H1 (cell line): Measurements from ENCODE around the gene KHDRBS2. TPM values are rescaled to one million over a fixed set of nuclear protein-coding genes. Genes with fewer than 3 reads are reported as not detected.

Source experiments
- EZH2 ChIP-seq: fragments of 200-600 bp; sonication (generic); IDR thresholded peaks from 2 replicates; pipeline ENCODE4 v1.7.1; 2012; ENCODE audit warnings: low read depth, mild to moderate bottlenecking, moderate library complexity, low read length, inconsistent platforms; ENCODE audit not compliant: severe bottlenecking
- KDM5A ChIP-seq: fragments of 200-600 bp; IDR thresholded peaks from 2 replicates; pipeline ENCODE4 v1.7.1; 2012; ENCODE audit warnings: mild to moderate bottlenecking, low read length, inconsistent platforms, mixed read lengths
- NRF1 ChIP-seq: IDR thresholded peaks from 2 replicates; pipeline ENCODE4 v1.6.1; 2011; ENCODE audit warnings: mild to moderate bottlenecking, low read depth, low read length, improper control_type of control experiment
- POLR2AphosphoS5 ChIP-seq: IDR thresholded peaks from 2 replicates; pipeline ENCODE4 v1.6.1; 2011; ENCODE audit warnings: low read depth, low read length
- RFX5 ChIP-seq: IDR thresholded peaks from 2 replicates; pipeline ENCODE4 v1.6.1; 2011; ENCODE audit warnings: low read depth, low read length, improper control_type of control experiment, borderline replicate concordance
- SRF ChIP-seq: IDR thresholded peaks from 2 replicates; pipeline ENCODE4 v1.6.1; 2011; ENCODE audit warnings: mild to moderate bottlenecking, low read depth, low read length, moderate library complexity
- TBP ChIP-seq: IDR thresholded peaks from 2 replicates; pipeline ENCODE4 v1.6.1; 2011; ENCODE audit warnings: low read depth, low read length, improper control_type of control experiment
- ZNF274 ChIP-seq: IDR thresholded peaks from 2 replicates; pipeline ENCODE4 v1.7.0; 2012; ENCODE audit warnings: low read length, borderline replicate concordance; ENCODE audit errors: extremely low read depth
- polyA plus RNA-seq, 7 experiments: library from polyadenylated mRNA; depleted of rRNA in 3 of 7; stranded (reverse) in 5 of 7; unstranded in 2 of 7; fragments of >200 nt in 5 of 7; fragments of 200-250 nt in 2 of 7; gene quantifications; 1 replicate in 5 of 7; 2 replicates in 1 of 7; 4 replicates in 1 of 7; pipeline versions ENCODE4 v1.2.1 to v1.2.3, GENCODE V29; 2011 to 2013; ENCODE audit warnings: missing spikeins in 2 of 7, mixed read lengths in 2 of 7
- total RNA-seq: library from RNA; stranded (reverse); fragmentation: NEBNext Ultra II Directional; extraction: Animal tissue kit (Norgen Biotek cat#: 25700); gene quantifications from 2 replicates; pipeline ENCODE4 v1.2.1, GENCODE V29; 2021
- TF ChIP-seq, protein P1 (sequence below): fragments of 300-600 bp; sonication (generic); IDR thresholded peaks from 2 replicates; pipeline ENCODE4 v1.7.1; 2012; ENCODE audit warnings: low read length, moderate library complexity, mild to moderate bottlenecking, inconsistent platforms; ENCODE audit not compliant: insufficient replicate concordance

The KHDRBS2 gene
- total and polyA plus RNA-seq, 2 of the 8 experiments (the other 6 are each of a cell fraction or from before 2014, with no cell fraction given) = 5.2 to 7.7 TPM

DNA sequence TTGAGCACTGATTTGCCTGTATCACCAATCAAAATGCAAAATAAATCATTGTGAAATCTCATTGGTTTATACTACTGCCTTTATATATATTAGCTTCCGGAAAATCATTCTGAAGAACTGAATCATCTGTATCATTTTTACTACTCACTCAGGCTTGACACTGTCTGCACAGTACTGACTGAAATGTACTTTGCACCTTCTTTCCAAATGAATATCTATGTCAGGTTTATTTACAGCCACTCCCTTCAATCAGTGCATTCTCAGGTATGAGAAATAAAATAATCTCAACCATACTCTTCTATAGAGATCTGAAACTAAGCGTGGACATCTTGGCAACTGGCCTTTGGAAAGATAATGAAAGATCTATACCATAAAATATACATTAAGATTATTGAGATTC lies 2.7 kb downstream of the KHDRBS2 start (continued):
- TF ChIP-seq, protein P1, sequence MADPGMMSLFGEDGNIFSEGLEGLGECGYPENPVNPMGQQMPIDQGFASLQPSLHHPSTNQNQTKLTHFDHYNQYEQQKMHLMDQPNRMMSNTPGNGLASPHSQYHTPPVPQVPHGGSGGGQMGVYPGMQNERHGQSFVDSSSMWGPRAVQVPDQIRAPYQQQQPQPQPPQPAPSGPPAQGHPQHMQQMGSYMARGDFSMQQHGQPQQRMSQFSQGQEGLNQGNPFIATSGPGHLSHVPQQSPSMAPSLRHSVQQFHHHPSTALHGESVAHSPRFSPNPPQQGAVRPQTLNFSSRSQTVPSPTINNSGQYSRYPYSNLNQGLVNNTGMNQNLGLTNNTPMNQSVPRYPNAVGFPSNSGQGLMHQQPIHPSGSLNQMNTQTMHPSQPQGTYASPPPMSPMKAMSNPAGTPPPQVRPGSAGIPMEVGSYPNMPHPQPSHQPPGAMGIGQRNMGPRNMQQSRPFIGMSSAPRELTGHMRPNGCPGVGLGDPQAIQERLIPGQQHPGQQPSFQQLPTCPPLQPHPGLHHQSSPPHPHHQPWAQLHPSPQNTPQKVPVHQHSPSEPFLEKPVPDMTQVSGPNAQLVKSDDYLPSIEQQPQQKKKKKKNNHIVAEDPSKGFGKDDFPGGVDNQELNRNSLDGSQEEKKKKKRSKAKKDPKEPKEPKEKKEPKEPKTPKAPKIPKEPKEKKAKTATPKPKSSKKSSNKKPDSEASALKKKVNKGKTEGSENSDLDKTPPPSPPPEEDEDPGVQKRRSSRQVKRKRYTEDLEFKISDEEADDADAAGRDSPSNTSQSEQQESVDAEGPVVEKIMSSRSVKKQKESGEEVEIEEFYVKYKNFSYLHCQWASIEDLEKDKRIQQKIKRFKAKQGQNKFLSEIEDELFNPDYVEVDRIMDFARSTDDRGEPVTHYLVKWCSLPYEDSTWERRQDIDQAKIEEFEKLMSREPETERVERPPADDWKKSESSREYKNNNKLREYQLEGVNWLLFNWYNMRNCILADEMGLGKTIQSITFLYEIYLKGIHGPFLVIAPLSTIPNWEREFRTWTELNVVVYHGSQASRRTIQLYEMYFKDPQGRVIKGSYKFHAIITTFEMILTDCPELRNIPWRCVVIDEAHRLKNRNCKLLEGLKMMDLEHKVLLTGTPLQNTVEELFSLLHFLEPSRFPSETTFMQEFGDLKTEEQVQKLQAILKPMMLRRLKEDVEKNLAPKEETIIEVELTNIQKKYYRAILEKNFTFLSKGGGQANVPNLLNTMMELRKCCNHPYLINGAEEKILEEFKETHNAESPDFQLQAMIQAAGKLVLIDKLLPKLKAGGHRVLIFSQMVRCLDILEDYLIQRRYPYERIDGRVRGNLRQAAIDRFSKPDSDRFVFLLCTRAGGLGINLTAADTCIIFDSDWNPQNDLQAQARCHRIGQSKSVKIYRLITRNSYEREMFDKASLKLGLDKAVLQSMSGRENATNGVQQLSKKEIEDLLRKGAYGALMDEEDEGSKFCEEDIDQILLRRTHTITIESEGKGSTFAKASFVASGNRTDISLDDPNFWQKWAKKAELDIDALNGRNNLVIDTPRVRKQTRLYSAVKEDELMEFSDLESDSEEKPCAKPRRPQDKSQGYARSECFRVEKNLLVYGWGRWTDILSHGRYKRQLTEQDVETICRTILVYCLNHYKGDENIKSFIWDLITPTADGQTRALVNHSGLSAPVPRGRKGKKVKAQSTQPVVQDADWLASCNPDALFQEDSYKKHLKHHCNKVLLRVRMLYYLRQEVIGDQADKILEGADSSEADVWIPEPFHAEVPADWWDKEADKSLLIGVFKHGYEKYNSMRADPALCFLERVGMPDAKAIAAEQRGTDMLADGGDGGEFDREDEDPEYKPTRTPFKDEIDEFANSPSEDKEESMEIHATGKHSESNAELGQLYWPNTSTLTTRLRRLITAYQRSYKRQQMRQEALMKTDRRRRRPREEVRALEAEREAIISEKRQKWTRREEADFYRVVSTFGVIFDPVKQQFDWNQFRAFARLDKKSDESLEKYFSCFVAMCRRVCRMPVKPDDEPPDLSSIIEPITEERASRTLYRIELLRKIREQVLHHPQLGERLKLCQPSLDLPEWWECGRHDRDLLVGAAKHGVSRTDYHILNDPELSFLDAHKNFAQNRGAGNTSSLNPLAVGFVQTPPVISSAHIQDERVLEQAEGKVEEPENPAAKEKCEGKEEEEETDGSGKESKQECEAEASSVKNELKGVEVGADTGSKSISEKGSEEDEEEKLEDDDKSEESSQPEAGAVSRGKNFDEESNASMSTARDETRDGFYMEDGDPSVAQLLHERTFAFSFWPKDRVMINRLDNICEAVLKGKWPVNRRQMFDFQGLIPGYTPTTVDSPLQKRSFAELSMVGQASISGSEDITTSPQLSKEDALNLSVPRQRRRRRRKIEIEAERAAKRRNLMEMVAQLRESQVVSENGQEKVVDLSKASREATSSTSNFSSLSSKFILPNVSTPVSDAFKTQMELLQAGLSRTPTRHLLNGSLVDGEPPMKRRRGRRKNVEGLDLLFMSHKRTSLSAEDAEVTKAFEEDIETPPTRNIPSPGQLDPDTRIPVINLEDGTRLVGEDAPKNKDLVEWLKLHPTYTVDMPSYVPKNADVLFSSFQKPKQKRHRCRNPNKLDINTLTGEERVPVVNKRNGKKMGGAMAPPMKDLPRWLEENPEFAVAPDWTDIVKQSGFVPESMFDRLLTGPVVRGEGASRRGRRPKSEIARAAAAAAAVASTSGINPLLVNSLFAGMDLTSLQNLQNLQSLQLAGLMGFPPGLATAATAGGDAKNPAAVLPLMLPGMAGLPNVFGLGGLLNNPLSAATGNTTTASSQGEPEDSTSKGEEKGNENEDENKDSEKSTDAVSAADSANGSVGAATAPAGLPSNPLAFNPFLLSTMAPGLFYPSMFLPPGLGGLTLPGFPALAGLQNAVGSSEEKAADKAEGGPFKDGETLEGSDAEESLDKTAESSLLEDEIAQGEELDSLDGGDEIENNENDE = no peak
- TF ChIP-seq TBP (no peak), POLR2AphosphoS5 (no peak), KDM5A (no peak), RFX5 (no peak), NRF1 (no peak), SRF (no peak), ZNF274 (no peak), EZH2 (no peak)
- TF ChIP-seq, all 59 proteins: peak for 0
